PC-9 (cell line): ENCODE results near the gene NXPH2. TPM values are rescaled to one million over a fixed set of nuclear protein-coding genes. Genes with fewer than 3 reads are reported as not detected.

Experiments used
- BruUV-seq: library from RNA; stranded (reverse); fragments of 400-500 nt; replicated peaks from 2 replicates; lab custom pipeline; 2021; lab: Mats Ljungman, UMichigan
- CTCF ChIA-PET: fragments of 300-600 bp; sonication (Branson Sonifier 250); formaldehyde crosslinking; loops from one replicate; lab custom pipeline; 2022; ENCODE audit warnings: antibody characterized with exemption; lab: Charles Lee
- POLR2A ChIA-PET: fragments of 300-600 bp; sonication (Branson Sonifier 250); formaldehyde crosslinking; loops from one replicate; lab custom pipeline; 2022; ENCODE audit warnings: antibody characterized with exemption; ENCODE audit not compliant: unreplicated experiment; lab: Charles Lee
- DNase-seq, 2 experiments: peaks; one replicate each; pipeline versions ENCODE4 v3.0.0 to v3.0.0-alpha.2; 2015 to 2022; ENCODE audit warnings: mixed read lengths in 1 of 2
- H2AFZ ChIP-seq: fragments of 200-600 bp; sonication (generic); 2 replicates; pipeline ENCODE4 v1.8.1; 2017; ENCODE audit warnings: antibody characterized with exemption
- H3F3A ChIP-seq: fragments of 200-600 bp; sonication (generic); 2 replicates; pipeline ENCODE4 v1.8.1; 2017; ENCODE audit warnings: antibody characterized with exemption, mild to moderate bottlenecking, low read depth; ENCODE audit not compliant: insufficient read depth
- H3K27ac ChIP-seq: fragments of 200-600 bp; sonication (generic); 2 replicates; pipeline ENCODE4 v1.6.1; 2016; ENCODE audit warnings: mixed run types
- H3K27me3 ChIP-seq: fragments of 200-600 bp; sonication (generic); 2 replicates; pipeline ENCODE4 v1.6.1; 2016; ENCODE audit warnings: low read depth, mixed run types; ENCODE audit not compliant: insufficient read depth
- H3K36me3 ChIP-seq: fragments of 200-600 bp; sonication (generic); 2 replicates; pipeline ENCODE4 v1.6.1; 2016; ENCODE audit warnings: low read depth, mixed run types
- H3K4me1 ChIP-seq: fragments of 200-600 bp; sonication (generic); replicated peaks from 2 replicates; pipeline ENCODE4 v1.6.1; 2016; ENCODE audit warnings: mixed run types; ENCODE audit not compliant: insufficient read depth
- H3K4me2 ChIP-seq: fragments of 200-600 bp; sonication (generic); 2 replicates; pipeline ENCODE4 v1.6.1; 2017; ENCODE audit warnings: mixed run types
- H3K4me3 ChIP-seq: fragments of 200-600 bp; sonication (generic); 2 replicates; pipeline ENCODE4 v1.6.1; 2016; ENCODE audit warnings: mixed run types
- H3K79me2 ChIP-seq: fragments of 200-600 bp; sonication (generic); 2 replicates; pipeline ENCODE4 v1.6.1; 2017; ENCODE audit warnings: low read depth, mixed run types
- H3K9me2 ChIP-seq: fragments of 200-600 bp; sonication (generic); 2 replicates; pipeline ENCODE4 v1.8.1; 2017; ENCODE audit warnings: mild to moderate bottlenecking; ENCODE audit not compliant: insufficient read depth
- H3K9me3 ChIP-seq: fragments of 200-600 bp; sonication (generic); 2 replicates; pipeline ENCODE4 v1.8.1; 2016; ENCODE audit warnings: low read depth; ENCODE audit not compliant: insufficient read depth
- H4K20me1 ChIP-seq: fragments of 200-600 bp; sonication (generic); 2 replicates; pipeline ENCODE4 v1.8.1; 2017; ENCODE audit not compliant: insufficient read depth
- EZH2 ChIP-seq: fragments of 200-600 bp; sonication (generic); IDR thresholded peaks from 2 replicates; pipeline ENCODE4 v1.8.0; 2017; ENCODE audit warnings: antibody characterized with exemption, low read depth
- intact Hi-C: fragments of 100-400 bp; cut with micrococcal nuclease; formaldehyde crosslinking; loops from one replicate; pipeline ENCODE4 v1.10.0; 2022; ENCODE audit not compliant: unreplicated experiment
- total RNA-seq: library from RNA; stranded (reverse); gene quantifications from 2 replicates; pipeline ENCODE4 v1.2.3, GENCODE V29; 2021
- TF ChIP-seq, protein P1 (sequence below): fragments of 200-600 bp; sonication (generic); conservative IDR thresholded peaks from 2 replicates; pipeline ENCODE4 v1.6.1; 2017; ENCODE audit warnings: mixed run types, antibody characterized with exemption, mild to moderate bottlenecking, moderate library complexity

NXPH2 gene
- total RNA-seq, 1 experiment from 2014 or later = not detected

GRCh38 chr2:138620431-138620830, 159.8 kb downstream of the NXPH2 start:
- no peaks in the 10 kb centered on the region for H4K20me1 ChIP-seq
- H3K79me2 ChIP-seq = no peaks in the 10 kb centered on the region
- ChIA-PET CTCF (no interaction called here), POLR2A (no interaction called here)
- no peak for DNase-seq
- no peak overlapping the region for H3K4me3 ChIP-seq
- no peaks in the 10 kb centered on the region for H3K9me3 ChIP-seq
- no peaks in the 10 kb centered on the region for H3F3A ChIP-seq
- no peak for TF ChIP-seq EZH2
- TF ChIP-seq, protein P1, sequence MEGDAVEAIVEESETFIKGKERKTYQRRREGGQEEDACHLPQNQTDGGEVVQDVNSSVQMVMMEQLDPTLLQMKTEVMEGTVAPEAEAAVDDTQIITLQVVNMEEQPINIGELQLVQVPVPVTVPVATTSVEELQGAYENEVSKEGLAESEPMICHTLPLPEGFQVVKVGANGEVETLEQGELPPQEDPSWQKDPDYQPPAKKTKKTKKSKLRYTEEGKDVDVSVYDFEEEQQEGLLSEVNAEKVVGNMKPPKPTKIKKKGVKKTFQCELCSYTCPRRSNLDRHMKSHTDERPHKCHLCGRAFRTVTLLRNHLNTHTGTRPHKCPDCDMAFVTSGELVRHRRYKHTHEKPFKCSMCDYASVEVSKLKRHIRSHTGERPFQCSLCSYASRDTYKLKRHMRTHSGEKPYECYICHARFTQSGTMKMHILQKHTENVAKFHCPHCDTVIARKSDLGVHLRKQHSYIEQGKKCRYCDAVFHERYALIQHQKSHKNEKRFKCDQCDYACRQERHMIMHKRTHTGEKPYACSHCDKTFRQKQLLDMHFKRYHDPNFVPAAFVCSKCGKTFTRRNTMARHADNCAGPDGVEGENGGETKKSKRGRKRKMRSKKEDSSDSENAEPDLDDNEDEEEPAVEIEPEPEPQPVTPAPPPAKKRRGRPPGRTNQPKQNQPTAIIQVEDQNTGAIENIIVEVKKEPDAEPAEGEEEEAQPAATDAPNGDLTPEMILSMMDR = no peak
- no peaks in the 10 kb centered on the region for H3K4me1 ChIP-seq
- no peaks in the 10 kb centered on the region for H3K27me3 ChIP-seq
- no peak overlapping the region for H3K27ac ChIP-seq
- H3K4me2 ChIP-seq = no peak overlapping the region
- intact Hi-C loops = no loop called here
- no peaks in the 10 kb centered on the region for H3K9me2 ChIP-seq
- H2AFZ ChIP-seq = no peak overlapping the region
- BruUV-seq = no TSS peak
- H3K36me3 ChIP-seq = no peaks in the 10 kb centered on the region
